SK-N-MC (cell line): ENCODE measurements around the gene PACSIN3.
A peak's percentile ranks its signal among the peaks of the same experiment; 100 is the strongest.
"Not testable (repeated sequence)": the region's sequence is repeated elsewhere in the genome, so short reads cannot be mapped to it uniquely, and the experiment has no call there.

ENCODE experiments used
- DNase-seq: peaks from one replicate; pipeline ENCODE4 v3.0.0-alpha.2; 2011; ENCODE audit warnings: low read depth, low spot score
- H3K27ac ChIP-seq: fragments of 200-600 bp; sonication (generic); 2 replicates; pipeline ENCODE4 v1.5.1; 2016; ENCODE audit warnings: mixed run types
- H3K36me3 ChIP-seq: fragments of 200-600 bp; sonication (generic); 2 replicates; pipeline ENCODE4 v1.6.1; 2017; ENCODE audit warnings: antibody characterized with exemption, low read length, mixed read lengths; ENCODE audit not compliant: insufficient read depth
- H3K4me3 ChIP-seq: fragments of 200-600 bp; sonication (generic); 2 replicates; pipeline ENCODE4 v1.5.1; 2016
- H3K9ac ChIP-seq: fragments of 200-600 bp; sonication (generic); 2 replicates; pipeline ENCODE4 v1.8.0; 2017; ENCODE audit warnings: mixed run types, mixed read lengths; ENCODE audit not compliant: insufficient read length
- H3K9me3 ChIP-seq: fragments of 200-600 bp; sonication (generic); 2 replicates; pipeline ENCODE4 v1.6.1; 2017; ENCODE audit warnings: low read depth, mild to moderate bottlenecking, antibody characterized with exemption, low read length, moderate library complexity, mixed read lengths
- EZH2 ChIP-seq: fragments of 200-600 bp; sonication (generic); IDR thresholded peaks from one replicate; pipeline ENCODE4 v1.6.1; 2017; ENCODE audit warnings: antibody characterized with exemption
- FOXP2 ChIP-seq: optimal IDR thresholded peaks from 2 replicates; pipeline ENCODE3; 2011; ENCODE audit warnings: mild to moderate bottlenecking, moderate library complexity; ENCODE audit not compliant: insufficient read depth; ENCODE audit errors: extremely low read length, control extremely low read depth
- POLR2AphosphoS5 ChIP-seq: IDR thresholded peaks from 2 replicates; pipeline ENCODE4 v1.6.1; 2012; ENCODE audit warnings: mild to moderate bottlenecking, low read depth, low read length, borderline replicate concordance

Gene PACSIN3

DNA sequence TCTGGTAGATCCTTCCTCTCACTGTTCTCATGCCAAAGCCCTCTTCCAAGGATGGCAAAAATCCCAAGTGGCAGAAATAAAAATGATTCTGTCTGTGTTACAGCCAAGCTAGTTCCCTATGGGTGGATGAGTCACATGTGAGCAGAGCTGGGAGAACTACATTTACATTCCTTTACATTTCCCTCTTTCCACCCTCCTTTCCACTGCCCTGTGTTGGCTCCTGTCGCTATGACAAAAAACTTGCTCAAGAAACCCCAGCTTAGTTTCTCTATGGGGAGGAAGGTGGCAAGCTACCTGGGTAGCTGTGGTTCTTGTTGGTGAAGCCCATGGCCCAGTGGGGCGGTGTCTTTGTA, 18.4 kb upstream of the PACSIN3 start:
- TF ChIP-seq FOXP2 (no peak), EZH2 (no peak), POLR2AphosphoS5 (no peak)
- DNase-seq: no peak
- H3K36me3 ChIP-seq: no peaks in the 10 kb centered on the region
- no peak overlapping the region for H3K9ac ChIP-seq
- no peak overlapping the region for H3K4me3 ChIP-seq
- no peak overlapping the region for H3K27ac ChIP-seq
- no peaks in the 10 kb centered on the region for H3K9me3 ChIP-seq

DNA sequence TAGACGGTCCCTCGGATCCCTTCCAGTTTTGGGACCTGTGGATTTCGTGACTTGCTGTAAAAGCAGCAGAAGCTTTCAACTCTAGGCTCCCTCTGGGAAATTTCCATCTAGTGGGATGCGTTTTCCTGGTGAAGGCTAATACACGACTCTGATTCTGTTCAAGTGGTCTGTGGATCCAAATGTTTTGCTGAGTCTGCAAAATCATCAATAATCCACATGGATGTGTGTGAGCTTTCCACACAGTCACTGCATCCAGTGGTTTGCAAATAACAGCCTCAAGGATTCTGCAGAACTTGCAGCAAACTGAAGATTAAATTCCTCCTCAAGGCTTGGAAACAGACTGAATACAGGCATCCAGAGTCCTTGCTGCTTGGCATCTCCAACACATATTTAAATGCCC, 16.3 kb upstream of the PACSIN3 start:
- H3K4me3 ChIP-seq: no peak overlapping the region
- H3K27ac ChIP-seq: no peak overlapping the region
- TF ChIP-seq POLR2AphosphoS5 (no peak), FOXP2 (no peak), EZH2 (no peak)
- no peak overlapping the region for H3K9ac ChIP-seq
- H3K36me3 ChIP-seq: no peaks in the 10 kb centered on the region
- DNase-seq: no peak
- no peaks in the 10 kb centered on the region for H3K9me3 ChIP-seq

DNA sequence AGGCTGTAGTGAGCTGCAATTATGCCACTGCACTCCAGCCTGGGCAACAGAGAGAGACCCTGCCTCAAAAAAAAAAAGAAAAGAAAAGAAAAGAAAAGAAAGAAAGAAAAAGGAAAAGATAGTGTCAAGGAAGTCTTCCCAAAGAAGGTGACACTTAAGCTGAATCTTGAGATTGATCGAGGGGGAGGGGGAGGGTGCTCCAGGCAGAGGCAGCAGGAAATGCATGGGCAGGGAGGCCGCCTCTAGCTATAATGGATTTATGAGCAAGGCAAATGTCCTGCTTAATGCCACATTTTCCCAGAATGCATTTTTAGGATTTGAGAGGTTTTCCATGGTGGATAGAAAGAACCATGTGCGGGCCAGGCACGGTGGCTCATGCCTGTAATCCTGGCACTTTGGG, 14.8 kb upstream of the PACSIN3 start:
- TF ChIP-seq FOXP2 (no peak), EZH2 (no peak), POLR2AphosphoS5 (no peak)
- no peak overlapping the region for H3K4me3 ChIP-seq
- no peaks in the 10 kb centered on the region for H3K9me3 ChIP-seq
- no peak for DNase-seq
- no peak overlapping the region for H3K27ac ChIP-seq
- no peaks in the 10 kb centered on the region for H3K36me3 ChIP-seq
- H3K9ac ChIP-seq: no peak overlapping the region

DNA sequence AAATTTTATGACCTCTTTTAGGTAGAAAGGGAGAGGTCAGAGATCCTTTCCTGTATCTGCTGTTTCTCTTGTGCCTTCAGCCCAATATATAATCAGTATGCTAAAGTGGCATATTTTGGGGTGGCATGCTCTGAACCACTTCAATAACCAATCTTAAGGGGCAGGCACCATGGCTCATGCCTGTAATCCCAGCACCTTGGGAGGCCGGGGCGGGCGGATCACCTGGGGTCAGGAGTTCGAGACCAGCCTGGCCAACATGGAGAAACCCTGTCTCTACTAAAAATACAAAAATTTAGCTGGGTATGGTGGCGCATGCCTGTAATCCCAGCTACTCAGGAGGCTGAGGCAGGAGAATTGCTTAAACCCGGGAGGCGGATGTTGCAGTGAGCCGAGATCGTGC, 11.9 kb upstream of the PACSIN3 start:
- DNase-seq, H3K4me3 ChIP-seq, H3K27ac ChIP-seq, H3K9ac ChIP-seq, H3K9me3 ChIP-seq, H3K36me3 ChIP-seq: not testable (repeated sequence)

DNA sequence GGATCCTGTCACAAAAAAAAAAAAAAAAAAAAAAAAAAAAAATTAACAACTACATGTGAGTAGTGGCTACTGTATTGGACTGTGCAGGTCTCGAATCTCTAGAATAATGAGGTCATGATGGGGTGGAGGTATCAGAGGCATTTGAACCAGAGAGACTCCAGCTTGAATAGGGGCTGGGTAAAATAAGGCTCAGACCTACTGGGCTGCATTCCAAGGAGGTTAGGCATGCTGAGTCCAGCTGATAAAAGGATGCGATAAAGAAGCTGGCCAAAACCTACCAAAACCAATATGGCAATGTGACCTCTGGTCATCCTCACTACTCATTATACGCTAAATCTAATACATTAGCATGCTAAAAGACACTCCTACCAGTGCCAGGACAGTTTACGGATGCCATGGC, 5.9 kb upstream of the PACSIN3 start:
- H3K27ac ChIP-seq: no peak overlapping the region
- H3K9ac ChIP-seq: no peak overlapping the region
- no peaks in the 10 kb centered on the region for H3K9me3 ChIP-seq
- TF ChIP-seq POLR2AphosphoS5 (no peak), EZH2 (no peak), FOXP2 (no peak)
- no peak overlapping the region for H3K4me3 ChIP-seq
- no peak for DNase-seq
- no peaks in the 10 kb centered on the region for H3K36me3 ChIP-seq

DNA sequence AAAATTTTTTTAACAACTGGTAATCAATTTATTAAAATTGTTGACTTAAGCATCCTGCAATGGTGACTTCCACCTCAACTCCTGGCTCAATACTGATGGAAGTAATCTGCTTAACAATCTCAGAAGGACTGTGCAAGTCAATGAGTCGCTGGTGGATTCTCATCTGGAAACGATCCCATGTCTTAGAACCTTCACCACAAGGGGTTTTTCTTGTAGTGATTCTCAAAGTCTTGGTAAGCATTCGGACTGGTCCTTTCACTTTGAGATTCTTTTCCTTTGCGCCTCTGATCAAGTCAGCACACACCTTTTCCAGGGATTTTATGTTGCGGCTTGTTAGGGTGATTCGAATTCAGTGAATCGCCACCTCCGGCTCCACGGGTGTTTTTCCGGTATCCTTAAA, 4.9 kb upstream of the PACSIN3 start:
- not testable (repeated sequence) for H3K36me3 ChIP-seq, H3K4me3 ChIP-seq, H3K27ac ChIP-seq, H3K9me3 ChIP-seq, DNase-seq, H3K9ac ChIP-seq

DNA sequence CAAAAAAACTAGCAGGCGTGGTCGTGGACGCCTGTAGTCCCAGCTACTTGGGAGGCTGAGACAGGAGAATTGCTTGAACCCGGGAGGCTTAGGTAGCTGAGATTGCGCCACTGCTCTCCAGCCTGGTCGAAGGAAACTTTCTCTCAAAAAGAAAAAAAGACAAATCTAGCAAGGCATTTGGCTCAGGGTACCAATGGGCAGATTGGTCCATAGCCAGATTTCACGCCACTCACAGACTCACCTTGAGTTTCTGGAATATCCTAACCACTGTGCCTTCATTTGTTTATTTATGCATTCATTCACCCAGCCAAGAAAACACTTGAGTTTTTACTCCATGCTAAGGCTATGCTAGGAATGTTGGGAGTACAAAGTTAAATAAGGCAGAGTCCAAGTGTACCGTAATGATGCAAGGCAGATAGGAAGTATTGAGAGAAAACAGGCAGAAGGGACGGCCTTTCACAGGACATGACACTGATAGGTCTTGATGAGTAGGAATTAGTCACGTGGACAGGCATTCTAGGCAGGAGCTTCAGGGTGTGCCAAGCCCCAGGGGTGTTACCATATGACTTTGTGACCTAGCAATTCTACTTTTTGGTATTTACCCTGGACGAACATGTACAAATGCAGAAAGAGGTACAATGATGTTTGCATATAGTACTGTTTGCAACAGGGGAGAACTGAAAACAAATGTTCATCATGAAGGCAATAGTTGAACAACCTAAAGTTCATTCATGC, 3.0 kb upstream of the PACSIN3 start:
- Histone ChIP-seq H3K27ac (no peak overlapping the region), H3K36me3 (no peaks in the 10 kb centered on the region), H3K4me3 (no peak overlapping the region), H3K9ac (no peak overlapping the region), H3K9me3 (no peaks in the 10 kb centered on the region)
- TF ChIP-seq EZH2: no peak
- no peak for TF ChIP-seq POLR2AphosphoS5
- TF ChIP-seq FOXP2: no peak
- no peak for DNase-seq

DNA sequence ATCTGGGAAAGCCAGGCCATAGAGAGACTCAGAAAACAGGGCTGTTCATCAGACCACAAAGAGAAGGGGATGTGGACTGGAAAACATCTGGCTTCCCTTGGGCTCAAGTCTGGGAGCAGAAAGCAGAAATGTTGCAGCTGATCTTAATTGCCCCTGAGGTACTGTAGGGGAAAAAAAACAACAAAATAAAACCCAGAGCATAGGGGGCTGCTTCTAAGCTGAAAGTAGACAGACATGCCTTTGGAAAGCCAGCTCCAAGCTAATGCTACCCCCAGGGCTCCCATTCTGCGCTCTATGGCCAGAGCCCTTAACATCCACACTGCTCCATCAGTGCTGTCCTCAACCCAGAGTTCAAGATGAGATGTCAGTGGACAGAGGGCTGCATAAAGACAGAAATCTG, 2.0 kb upstream of the PACSIN3 start:
- no peak for TF ChIP-seq FOXP2
- no peak for TF ChIP-seq POLR2AphosphoS5
- TF ChIP-seq EZH2: no peak
- Histone ChIP-seq H3K9ac (peak overlapping the region; percentile 3), H3K36me3 (no peaks in the 10 kb centered on the region), H3K9me3 (no peaks in the 10 kb centered on the region), H3K4me3 (peak overlapping the region; percentile 93), H3K27ac (peak overlapping the region; percentile 47)
- DNase-seq: no peak

DNA sequence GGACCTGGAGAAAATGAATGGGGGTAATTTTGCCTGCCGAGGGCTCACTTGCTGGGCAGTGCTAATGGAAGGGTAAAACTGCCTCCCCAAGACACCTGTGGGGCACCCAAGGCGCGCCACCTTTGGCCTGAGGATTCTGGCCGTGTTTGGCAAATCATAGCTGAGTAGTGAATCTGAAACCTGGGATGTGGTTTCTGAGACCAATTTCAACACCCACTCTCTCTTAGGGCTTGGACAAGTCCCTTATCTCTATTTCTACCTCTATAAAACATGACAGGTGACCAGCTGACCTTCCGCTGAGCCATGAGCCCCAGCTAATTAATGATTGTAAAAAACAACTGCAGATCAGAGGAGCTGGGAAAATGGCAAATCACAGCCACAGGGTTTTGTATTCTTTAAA, 1.5 kb upstream of the PACSIN3 start:
- H3K4me3 ChIP-seq: peak overlapping the region; percentile 93
- H3K36me3 ChIP-seq: no peaks in the 10 kb centered on the region
- no peak for TF ChIP-seq FOXP2
- TF ChIP-seq POLR2AphosphoS5: no peak
- no peak for TF ChIP-seq EZH2
- H3K9ac ChIP-seq: peak overlapping the region; percentile 70
- DNase-seq: no peak
- no peaks in the 10 kb centered on the region for H3K9me3 ChIP-seq
- H3K27ac ChIP-seq: peak overlapping the region; percentile 47
